Astrocyte (in vitro differentiated cells and primary cell): ENCODE results near the gene NOS1AP. TPM values are rescaled to one million over a fixed set of nuclear protein-coding genes. Genes with fewer than 3 reads are reported as not detected.

Experiments used
- DNase-seq: peaks from one replicate; pipeline ENCODE4 v3.0.0-alpha.2; 2010; ENCODE audit warnings: low read depth
- FAIRE-seq: peaks from 2 replicates; lab custom pipeline; 2011; peaks lifted over from hg19 to GRCh38; lab: Jason Lieb, UNC
- H2AFZ ChIP-seq: 2 replicates; pipeline ENCODE4 v1.6.0; 2012; ENCODE audit warnings: low read depth, low read length, inconsistent platforms
- H3K27ac ChIP-seq: 2 replicates; pipeline ENCODE4 v1.5.1; 2011; ENCODE audit warnings: low read depth, low read length, inconsistent platforms
- H3K27me3 ChIP-seq: 2 replicates; pipeline ENCODE4 v1.6.0; 2011; ENCODE audit warnings: low read length, inconsistent platforms; ENCODE audit not compliant: insufficient read depth
- H3K36me3 ChIP-seq: 2 replicates; pipeline ENCODE4 v1.5.1; 2011; ENCODE audit warnings: low read length, inconsistent platforms; ENCODE audit not compliant: insufficient read depth
- H3K4me1 ChIP-seq: 2 replicates; pipeline ENCODE4 v1.5.1; 2011; ENCODE audit warnings: low read length, inconsistent platforms; ENCODE audit not compliant: insufficient read depth
- H3K4me2 ChIP-seq: 2 replicates; pipeline ENCODE4 v1.6.0; 2012; ENCODE audit warnings: low read length, inconsistent platforms
- H3K4me3 ChIP-seq: 2 replicates; pipeline ENCODE4 v1.5.1; 2011; ENCODE audit warnings: low read depth, mild to moderate bottlenecking, low read length, inconsistent platforms; ENCODE audit not compliant: insufficient read depth
- H3K79me2 ChIP-seq: 2 replicates; pipeline ENCODE4 v1.6.0; 2012; ENCODE audit warnings: mild to moderate bottlenecking, low read length, inconsistent platforms; ENCODE audit not compliant: insufficient read depth
- H3K9ac ChIP-seq: 2 replicates; pipeline ENCODE4 v1.6.0; 2012; ENCODE audit warnings: mild to moderate bottlenecking, low read length, inconsistent platforms
- H3K9me3 ChIP-seq: 2 replicates; pipeline ENCODE4 v1.5.1; 2012; ENCODE audit warnings: low read depth, mild to moderate bottlenecking, low read length, inconsistent platforms; ENCODE audit not compliant: insufficient read depth
- H4K20me1 ChIP-seq: 2 replicates; pipeline ENCODE4 v1.6.0; 2012; ENCODE audit warnings: low read length, inconsistent platforms; ENCODE audit not compliant: insufficient read depth
- H3K27ac Mint-ChIP-seq: one replicate; pipeline ENCODE4 v1.8.0; 2021; ENCODE audit warnings: mild to moderate bottlenecking, mixed read lengths; ENCODE audit not compliant: unreplicated experiment
- H3K27me3 Mint-ChIP-seq: one replicate; pipeline ENCODE4 v1.8.0; 2021; ENCODE audit warnings: low read depth, mixed read lengths; ENCODE audit not compliant: unreplicated experiment
- H3K36me3 Mint-ChIP-seq: one replicate; pipeline ENCODE4 v1.8.0; 2021; ENCODE audit warnings: low read depth, mixed read lengths; ENCODE audit not compliant: unreplicated experiment
- H3K4me1 Mint-ChIP-seq: one replicate; pipeline ENCODE4 v1.8.0; 2021; ENCODE audit warnings: low read depth, mixed read lengths; ENCODE audit not compliant: unreplicated experiment
- H3K4me3 Mint-ChIP-seq: one replicate; pipeline ENCODE4 v1.8.0; 2021; ENCODE audit warnings: mild to moderate bottlenecking, moderate library complexity, mixed read lengths; ENCODE audit not compliant: unreplicated experiment
- H3K9me3 Mint-ChIP-seq: one replicate; pipeline ENCODE4 v1.8.0; 2021; ENCODE audit warnings: mild to moderate bottlenecking, mixed read lengths; ENCODE audit not compliant: unreplicated experiment
- EZH2 ChIP-seq: IDR thresholded peaks from 2 replicates; pipeline ENCODE4 v1.6.1; 2012; ENCODE audit warnings: mild to moderate bottlenecking, low read length, inconsistent platforms; ENCODE audit not compliant: insufficient read depth
- total RNA-seq: library from RNA; stranded (reverse); gene quantifications from 2 replicates; pipeline ENCODE4 v1.2.1, GENCODE V29; 2021
- TF ChIP-seq, protein P1 (sequence below): IDR thresholded peaks from 2 replicates; pipeline ENCODE4 v1.5.1; 2011; ENCODE audit warnings: low read depth, mild to moderate bottlenecking, inconsistent platforms, low read length, moderate library complexity; ENCODE audit not compliant: insufficient read depth

Gene NOS1AP
- total RNA-seq, 1 donor from 2014 or later: 1.2 TPM

DNA sequence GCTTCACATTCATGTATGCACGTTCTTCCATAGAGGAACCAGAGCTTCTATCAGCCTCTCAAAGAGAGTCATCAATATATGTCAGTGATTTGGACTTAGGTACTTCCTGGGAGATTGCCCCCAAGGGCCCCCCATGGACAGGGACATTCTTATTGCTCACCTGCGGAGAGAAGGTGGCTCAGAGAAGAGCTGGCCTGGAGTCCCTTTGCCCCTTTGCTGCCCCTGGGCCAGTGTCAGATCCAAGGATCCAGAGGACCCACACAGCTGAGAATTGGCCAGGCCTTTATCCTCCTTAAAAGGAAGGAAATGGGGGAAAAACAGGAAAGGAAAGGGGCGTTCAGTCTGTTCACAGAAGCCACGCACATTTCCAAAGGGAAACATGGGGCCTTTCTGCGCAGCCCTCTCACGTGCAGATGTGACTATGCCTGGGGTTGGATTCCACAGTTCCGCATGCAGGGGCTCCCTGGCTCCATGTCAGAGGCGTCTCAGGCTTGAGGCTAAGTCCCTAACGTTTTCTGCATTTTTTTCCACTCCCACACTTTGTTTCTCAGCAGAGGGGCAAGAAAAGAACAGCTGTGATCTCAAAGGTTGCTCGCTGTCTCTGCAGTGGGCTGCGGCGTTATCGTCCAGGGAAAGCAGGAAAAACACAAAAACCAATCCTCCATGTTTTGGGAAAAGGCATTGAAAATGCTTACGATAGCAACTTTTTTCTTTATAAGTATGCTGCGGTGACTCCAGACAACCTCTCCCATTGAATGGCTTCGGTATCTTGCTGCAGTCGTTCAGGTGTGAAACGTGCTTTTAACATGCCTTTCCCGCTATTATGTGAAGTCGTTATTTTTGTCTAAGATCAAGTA, 318.0 kb downstream of the NOS1AP start:
- Histone ChIP-seq H4K20me1 (no peaks in the 10 kb centered on the region), H3K27me3 (peaks cover 4% of the 10 kb centered on the region), H3K79me2 (no peaks in the 10 kb centered on the region), H2AFZ (no peak overlapping the region), H3K9ac (no peak overlapping the region), H3K4me1 (peaks cover 13% of the 10 kb centered on the region), H3K36me3 (no peaks in the 10 kb centered on the region), H3K9me3 (no peaks in the 10 kb centered on the region), H3K27ac (no peak overlapping the region), H3K4me3 (no peak overlapping the region), H3K4me2 (no peak overlapping the region)
- peaks cover 6% of the 10 kb centered on the region for H3K36me3 Mint-ChIP-seq
- no peak for TF ChIP-seq EZH2
- TF ChIP-seq, protein P1, sequence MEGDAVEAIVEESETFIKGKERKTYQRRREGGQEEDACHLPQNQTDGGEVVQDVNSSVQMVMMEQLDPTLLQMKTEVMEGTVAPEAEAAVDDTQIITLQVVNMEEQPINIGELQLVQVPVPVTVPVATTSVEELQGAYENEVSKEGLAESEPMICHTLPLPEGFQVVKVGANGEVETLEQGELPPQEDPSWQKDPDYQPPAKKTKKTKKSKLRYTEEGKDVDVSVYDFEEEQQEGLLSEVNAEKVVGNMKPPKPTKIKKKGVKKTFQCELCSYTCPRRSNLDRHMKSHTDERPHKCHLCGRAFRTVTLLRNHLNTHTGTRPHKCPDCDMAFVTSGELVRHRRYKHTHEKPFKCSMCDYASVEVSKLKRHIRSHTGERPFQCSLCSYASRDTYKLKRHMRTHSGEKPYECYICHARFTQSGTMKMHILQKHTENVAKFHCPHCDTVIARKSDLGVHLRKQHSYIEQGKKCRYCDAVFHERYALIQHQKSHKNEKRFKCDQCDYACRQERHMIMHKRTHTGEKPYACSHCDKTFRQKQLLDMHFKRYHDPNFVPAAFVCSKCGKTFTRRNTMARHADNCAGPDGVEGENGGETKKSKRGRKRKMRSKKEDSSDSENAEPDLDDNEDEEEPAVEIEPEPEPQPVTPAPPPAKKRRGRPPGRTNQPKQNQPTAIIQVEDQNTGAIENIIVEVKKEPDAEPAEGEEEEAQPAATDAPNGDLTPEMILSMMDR: no peak
- DNase-seq: no peak
- H3K9me3 Mint-ChIP-seq: peaks cover 1% of the 10 kb centered on the region
- no peak overlapping the region for H3K27ac Mint-ChIP-seq
- FAIRE-seq: no peak
- no peak overlapping the region for H3K4me3 Mint-ChIP-seq
- H3K4me1 Mint-ChIP-seq: peaks cover 12% of the 10 kb centered on the region
- peaks cover 9% of the 10 kb centered on the region for H3K27me3 Mint-ChIP-seq

DNA sequence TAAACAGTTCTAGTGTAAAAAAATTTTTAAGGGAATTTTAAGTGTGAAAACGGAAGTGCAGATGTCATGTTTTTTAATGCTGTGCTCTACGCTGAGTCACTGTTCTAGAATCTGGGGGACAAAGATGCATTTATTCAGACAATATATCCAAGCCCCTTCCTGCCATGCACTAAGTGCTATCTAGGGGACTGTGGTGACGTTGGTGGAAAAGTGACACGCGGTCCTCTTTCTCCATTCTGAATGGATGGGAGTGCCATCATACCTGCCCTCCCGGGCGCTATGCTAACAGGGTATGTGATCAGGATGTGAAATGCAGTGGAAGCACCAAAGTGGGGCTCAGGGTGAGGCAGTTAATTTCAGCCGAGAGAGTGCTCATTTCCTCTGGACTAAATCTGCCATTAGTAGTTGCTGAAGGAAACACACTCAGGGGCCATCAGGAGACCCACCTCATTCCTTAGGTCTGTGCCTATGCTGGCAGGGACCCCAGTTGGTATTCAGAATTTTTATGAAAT, 318.6 kb downstream of the NOS1AP start:
- peaks cover 13% of the 10 kb centered on the region for H3K4me1 ChIP-seq
- H2AFZ ChIP-seq: no peak overlapping the region
- peaks cover 9% of the 10 kb centered on the region for H3K27me3 Mint-ChIP-seq

More for the DNA sequence above, 318.6 kb downstream of the NOS1AP start:
- FAIRE-seq: no peak
- no peak for TF ChIP-seq EZH2
- TF ChIP-seq, protein P1: no peak
- DNase-seq: no peak
- no peak overlapping the region for H3K4me2 ChIP-seq
- Mint-ChIP-seq H3K36me3 (peaks cover 6% of the 10 kb centered on the region), H3K27ac (no peak overlapping the region), H3K9me3 (peaks cover 1% of the 10 kb centered on the region), H3K4me1 (peaks cover 12% of the 10 kb centered on the region), H3K4me3 (no peak overlapping the region)
- no peaks in the 10 kb centered on the region for H3K36me3 ChIP-seq
- H3K9me3 ChIP-seq: no peaks in the 10 kb centered on the region
- no peak overlapping the region for H3K9ac ChIP-seq
- no peak overlapping the region for H3K4me3 ChIP-seq
- H3K79me2 ChIP-seq: no peaks in the 10 kb centered on the region
- H3K27me3 ChIP-seq: no peaks in the 10 kb centered on the region
- H3K27ac ChIP-seq: no peak overlapping the region
- no peaks in the 10 kb centered on the region for H4K20me1 ChIP-seq
